ENCODE data around the gene KCNK17.

The KCNK17 gene

DNA sequence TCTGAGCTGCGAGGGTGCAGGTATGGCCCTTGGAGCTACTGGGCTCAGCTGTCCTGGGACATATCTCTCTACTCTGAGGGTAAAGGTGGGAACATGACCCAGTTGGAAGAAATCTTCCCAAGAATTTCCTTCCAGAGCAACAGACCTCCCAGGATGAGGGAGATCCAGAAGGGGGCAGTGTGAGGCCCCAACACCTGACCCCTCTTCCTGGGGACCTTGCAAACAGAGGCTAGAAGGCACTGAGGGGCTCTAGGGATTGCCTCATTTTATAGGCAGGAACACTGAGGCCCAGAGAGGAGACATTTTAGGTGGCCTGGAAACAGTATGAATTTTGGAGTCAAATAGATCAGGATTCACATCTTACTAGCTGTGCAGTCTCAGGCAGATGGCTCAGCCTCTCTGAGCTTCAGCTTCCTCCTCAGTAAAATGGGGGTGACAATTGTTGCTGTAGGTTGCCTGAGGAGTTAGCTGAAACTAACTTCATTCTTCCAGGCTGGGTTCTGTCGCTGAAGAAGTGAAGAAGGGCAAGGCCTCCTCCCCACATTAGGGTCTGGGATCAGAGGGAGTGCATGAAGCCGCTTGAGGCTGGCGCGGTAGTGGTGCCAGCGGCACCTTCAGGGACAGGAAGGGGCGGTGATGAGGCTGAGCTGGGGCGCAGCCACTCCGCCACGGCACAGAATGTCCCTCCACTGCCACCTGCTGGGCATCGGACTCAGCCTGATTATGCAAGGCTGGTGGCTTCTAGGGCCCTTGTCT lies 11.4 kb downstream of the KCNK17 start:
- no peak for DNase-seq (ENCODE audit: low spot score)
- Histone ChIP-seq H3K27ac (no peak overlapping the region), H3K4me3 (no peak overlapping the region)
- peak; percentile 89 for TF ChIP-seq CTCF (IDR thresholded peaks at IDR 0.05)

DNA sequence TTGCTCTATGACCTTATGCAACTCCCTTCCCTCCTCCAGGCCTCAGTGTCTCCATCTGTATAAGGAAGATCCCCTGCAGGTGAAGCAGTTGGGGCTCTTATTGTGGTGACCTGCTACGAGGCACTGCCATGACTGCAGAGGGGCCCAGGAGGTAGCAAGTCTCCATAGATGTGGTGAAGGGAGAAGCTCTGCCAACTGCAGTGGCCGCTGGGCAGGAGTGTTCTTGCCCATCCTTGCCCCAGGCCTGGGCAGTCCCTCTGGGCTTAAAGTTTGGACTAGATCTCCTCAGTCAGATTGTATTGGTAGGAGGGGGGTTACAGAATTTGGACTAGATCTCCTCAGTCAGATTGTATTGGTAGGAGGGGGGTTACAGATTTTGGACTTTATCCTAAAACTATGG lies 12.2 kb downstream of the KCNK17 start:
- no peak for TF ChIP-seq CTCF (IDR thresholded peaks at IDR 0.05)
- no peak overlapping the region for H3K27ac ChIP-seq
- no peak for DNase-seq (ENCODE audit: low spot score)

GRCh38 chr6:39301606-39302005 lies 12.6 kb downstream of the KCNK17 start:
- no peak for TF ChIP-seq CTCF (IDR thresholded peaks at IDR 0.05)
- DNase-seq (ENCODE audit: low spot score), result no peak
- Histone ChIP-seq H3K4me3 (no peak overlapping the region), H3K27ac (no peak overlapping the region)

More for the DNA sequence above, 12.2 kb downstream of the KCNK17 start:
- no peak overlapping the region for H3K4me3 ChIP-seq

DNA sequence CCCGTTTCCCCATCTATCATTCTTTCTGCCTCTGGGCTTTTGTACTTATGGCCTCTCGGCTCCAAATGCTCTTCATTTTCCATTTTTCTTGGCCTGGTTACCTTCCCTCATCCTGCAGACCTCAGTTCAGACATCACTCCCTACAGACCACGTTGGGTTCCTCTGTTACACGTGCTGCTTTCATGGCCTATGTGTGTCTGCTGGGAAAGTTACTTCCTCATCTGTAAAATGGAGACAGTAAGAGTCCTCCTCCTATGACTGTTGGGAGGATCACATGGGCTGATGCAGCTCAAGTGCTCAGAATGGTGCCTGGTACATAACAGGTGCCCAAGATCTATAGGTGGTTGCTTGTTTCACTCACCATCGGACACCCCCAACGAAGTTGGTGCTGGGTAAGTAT lies 13.5 kb downstream of the KCNK17 start:
- Histone ChIP-seq H3K27ac (no peak overlapping the region), H3K4me3 (no peak overlapping the region)
- TF ChIP-seq CTCF (IDR thresholded peaks at IDR 0.05), result no peak
- DNase-seq (ENCODE audit: low spot score), result no peak

- Histone ChIP-seq H3K27ac (peak overlapping the region in 1 of 2 donors; percentile 60), H3K4me3 (no peak overlapping the region)
- no peak for TF ChIP-seq CTCF (IDR thresholded peaks at IDR 0.05)
- DNase-seq (ENCODE audit: low spot score), result no peak
These were observed 16.2 kb downstream of the KCNK17 start for GRCh38 chr6:39298061-39298460.

DNA sequence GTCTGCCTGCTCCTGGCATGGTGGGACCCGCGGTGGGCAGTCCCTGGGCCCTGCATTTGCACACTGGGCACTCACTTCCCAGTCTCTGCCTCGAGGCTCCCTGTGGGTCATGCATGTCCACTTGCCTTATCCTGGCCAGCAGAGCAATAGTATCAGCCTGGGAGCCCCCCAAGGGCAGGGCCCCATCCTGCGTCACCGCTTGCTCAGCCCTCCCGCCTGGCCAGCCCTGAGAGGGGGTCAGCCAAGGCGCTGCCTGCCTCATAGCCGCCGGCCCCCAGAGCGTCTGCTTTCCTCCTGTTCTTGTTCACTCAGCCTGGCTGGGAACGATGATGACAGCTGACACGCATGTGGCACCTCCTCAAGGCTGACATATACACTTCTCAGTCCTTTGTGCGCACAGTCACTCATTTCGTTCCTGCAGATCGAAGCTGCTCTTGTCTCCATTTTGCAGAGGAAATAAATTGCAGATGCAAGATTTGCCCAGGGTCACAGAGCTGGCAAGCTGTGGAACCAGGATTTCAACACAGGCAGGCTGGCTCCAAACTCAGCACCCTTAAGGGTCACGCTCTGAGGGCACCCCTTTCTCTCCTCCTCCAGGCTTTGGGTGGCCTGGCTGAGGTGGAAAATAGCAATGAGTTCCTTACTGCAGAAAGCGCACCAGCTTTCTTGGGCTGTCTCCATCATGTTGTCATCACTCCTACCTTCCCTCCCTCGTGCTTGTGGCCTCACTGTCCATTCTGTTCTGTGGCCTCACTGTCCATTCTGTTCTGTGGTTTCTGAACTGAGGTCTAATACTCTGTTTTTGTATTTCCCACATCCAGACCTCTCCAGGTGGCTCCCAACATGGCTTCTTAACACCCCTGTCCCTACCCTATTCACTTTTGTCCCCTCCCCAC lies 17.2 kb downstream of the KCNK17 start:
- H3K4me3 ChIP-seq, result peak overlapping the region; percentile 0
- TF ChIP-seq CTCF (IDR thresholded peaks at IDR 0.05), result no peak
- DNase-seq (ENCODE audit: low spot score), result peak; percentile 87
- peak overlapping the region in 1 of 2 donors; percentile 60 for H3K27ac ChIP-seq
